HT1080 (cell line): ENCODE data around the gene FUBP1. TPM values are rescaled to one million over a fixed set of nuclear protein-coding genes. Genes with fewer than 3 reads are reported as not detected.
"Not testable (repeated sequence)": the region's sequence is repeated elsewhere in the genome, so short reads cannot be mapped to it uniquely, and the experiment has no call there.

ENCODE experiments used
- DNase-seq: peaks from one replicate; pipeline ENCODE4 v3.0.0-alpha.2; 2015; ENCODE audit warnings: low read depth
- total RNA-seq: library from RNA; depleted of rRNA; stranded (reverse); fragments of >200 nt; shearing (Covaris generic); gene quantifications from 2 replicates; pipeline ENCODE4 v1.2.3, GENCODE V29; 2014

FUBP1 gene
- total RNA-seq, 1 experiment from 2014 or later, result 94.1 TPM

GRCh38 chr1:77989744-77990143 is 10.9 kb upstream of the FUBP1 start:
- DNase-seq, result no peak

GRCh38 chr1:77987919-77988318 is 9.0 kb upstream of the FUBP1 start:
- DNase-seq, result no peak

- DNase-seq, result no peak
Measured at GRCh38 chr1:77986810-77987209, 7.9 kb upstream of the FUBP1 start.

GRCh38 chr1:77984629-77985028 is 5.8 kb upstream of the FUBP1 start:
- no peak for DNase-seq

- no peak for DNase-seq
Measured at GRCh38 chr1:77983997-77984355, 5.1 kb upstream of the FUBP1 start.

GRCh38 chr1:77983352-77983996 is 4.6 kb upstream of the FUBP1 start:
- DNase-seq, result not testable (repeated sequence)

- peak; percentile 81 for DNase-seq
Measured at GRCh38 chr1:77978293-77978968, 441 bp downstream of the FUBP1 start.

GRCh38 chr1:77977989-77978292 is 931 bp downstream of the FUBP1 start:
- DNase-seq, result no peak

- no peak for DNase-seq
Measured at GRCh38 chr1:77976433-77977076, 2.3 kb downstream of the FUBP1 start.

- no peak for DNase-seq
Measured at GRCh38 chr1:77975907-77976306, 3.0 kb downstream of the FUBP1 start.

- DNase-seq, result peak; percentile 15
Measured at GRCh38 chr1:77975386-77975785, 3.5 kb downstream of the FUBP1 start.

GRCh38 chr1:77972080-77972479 is 6.8 kb downstream of the FUBP1 start:
- DNase-seq, result no peak

GRCh38 chr1:77970192-77970591 is 8.7 kb downstream of the FUBP1 start:
- DNase-seq, result no peak

GRCh38 chr1:77966291-77966690 is 12.6 kb downstream of the FUBP1 start:
- no peak for DNase-seq

GRCh38 chr1:77961392-77961791 is 17.5 kb downstream of the FUBP1 start:
- no peak for DNase-seq

- no peak for DNase-seq
Measured at GRCh38 chr1:77958850-77959249, 20.0 kb downstream of the FUBP1 start.

GRCh38 chr1:77958391-77958790 is 20.5 kb downstream of the FUBP1 start:
- no peak for DNase-seq

GRCh38 chr1:77956464-77956863 is 22.4 kb downstream of the FUBP1 start:
- DNase-seq, result no peak

- DNase-seq, result no peak
Measured at GRCh38 chr1:77955709-77956108, 23.2 kb downstream of the FUBP1 start.

GRCh38 chr1:77954521-77954920 is 24.4 kb downstream of the FUBP1 start:
- DNase-seq, result no peak

GRCh38 chr1:77953907-77954306 is 25.0 kb downstream of the FUBP1 start:
- no peak for DNase-seq

GRCh38 chr1:77951328-77951727 is 27.5 kb downstream of the FUBP1 start:
- DNase-seq, result no peak

- no peak for DNase-seq
Measured at GRCh38 chr1:77950873-77951272, 28.0 kb downstream of the FUBP1 start.
